Limb (tissue), 2 donors: ENCODE measurements around the gene PKIB.
A peak's percentile ranks its signal among the peaks of the same experiment; 100 is the strongest.
"Not testable (repeated sequence)": the region's sequence is repeated elsewhere in the genome, so short reads cannot be mapped to it uniquely, and the experiment has no call there.

Experiments used
- DNase-seq, 2 donors: peaks; one replicate each; pipeline ENCODE4 v3.0.0-alpha.2; 2016; ENCODE audit errors: extremely low spot score in 2 of 2

The PKIB gene

GRCh38 chr6:122710908-122711635, 100.9 kb downstream of the PKIB start:
- DNase-seq = no peak

GRCh38 chr6:122712093-122712447, 101.9 kb downstream of the PKIB start:
- no peak for DNase-seq

- DNase-seq = no peak
Observed at GRCh38 chr6:122712448-122713137, 102.4 kb downstream of the PKIB start.

- DNase-seq = no peak
Observed at GRCh38 chr6:122713138-122713537, 102.9 kb downstream of the PKIB start.

GRCh38 chr6:122714059-122714458, 103.9 kb downstream of the PKIB start:
- DNase-seq = no peak

GRCh38 chr6:122715725-122716124, 105.5 kb downstream of the PKIB start:
- DNase-seq = no peak

- no peak for DNase-seq
Observed at GRCh38 chr6:122717350-122717749, 107.1 kb downstream of the PKIB start.

- no peak for DNase-seq
Observed at GRCh38 chr6:122718616-122719015, 108.4 kb downstream of the PKIB start.

- no peak for DNase-seq
Observed at GRCh38 chr6:122719176-122719575, 109.0 kb downstream of the PKIB start.

GRCh38 chr6:122722746-122723145, 112.5 kb downstream of the PKIB start:
- DNase-seq = no peak

GRCh38 chr6:122726649-122727048, 116.4 kb downstream of the PKIB start:
- no peak for DNase-seq

- DNase-seq = no peak
Observed at GRCh38 chr6:122727244-122727643, 117.0 kb downstream of the PKIB start.

- DNase-seq = no peak
Observed at GRCh38 chr6:122730334-122730733, 120.1 kb downstream of the PKIB start.

GRCh38 chr6:122730775-122731386, 120.7 kb downstream of the PKIB start:
- peak; percentile 38 to 67 for DNase-seq

GRCh38 chr6:122733259-122733658, 123.1 kb downstream of the PKIB start:
- no peak for DNase-seq

- DNase-seq = peak in 1 of 2 donors; percentile 23
Observed at GRCh38 chr6:122734529-122735395, 124.6 kb downstream of the PKIB start.

GRCh38 chr6:122735582-122735981, 125.4 kb downstream of the PKIB start:
- peak in 1 of 2 donors; percentile 60 for DNase-seq

- DNase-seq = peak in 1 of 2 donors; percentile 30
Observed at GRCh38 chr6:122736163-122736562, 126.0 kb downstream of the PKIB start.

- DNase-seq = no peak
Observed at GRCh38 chr6:122736616-122737015, 126.4 kb downstream of the PKIB start.

GRCh38 chr6:122740091-122740490, 129.9 kb downstream of the PKIB start:
- DNase-seq = no peak

GRCh38 chr6:122740936-122741335, 130.7 kb downstream of the PKIB start:
- DNase-seq = no peak

- not testable (repeated sequence) for DNase-seq
Observed at GRCh38 chr6:122744247-122744646, 134.0 kb downstream of the PKIB start.
